Midbrain (tissue), 1 donor: ENCODE results near the gene ASGR1.
"Not testable (repeated sequence)": the region's sequence is repeated elsewhere in the genome, so short reads cannot be mapped to it uniquely, and the experiment has no call there.

ENCODE experiments used
- DNase-seq: peaks from one replicate; lab custom pipeline; 2025; lab: John Stamatoyannopoulos, UW

ASGR1 gene

GRCh38 chr17:7190276-7190917 lies 11.2 kb upstream of the ASGR1 start:
- DNase-seq, result no peak

GRCh38 chr17:7186241-7186640 lies 7.1 kb upstream of the ASGR1 start:
- DNase-seq, result no peak

- no peak for DNase-seq
Measured at GRCh38 chr17:7184647-7185046, 5.5 kb upstream of the ASGR1 start.

- DNase-seq, result peak; percentile 0
Measured at GRCh38 chr17:7184091-7184488, 4.9 kb upstream of the ASGR1 start.

- DNase-seq, result no peak
Measured at GRCh38 chr17:7183433-7184090, 4.4 kb upstream of the ASGR1 start.

GRCh38 chr17:7182101-7182500 lies 2.9 kb upstream of the ASGR1 start:
- not testable (repeated sequence) for DNase-seq

- DNase-seq, result no peak
Measured at GRCh38 chr17:7178973-7179316, 225 bp downstream of the ASGR1 start.

GRCh38 chr17:7177954-7178477 lies 1.2 kb downstream of the ASGR1 start:
- no peak for DNase-seq

GRCh38 chr17:7177191-7177953 lies 1.8 kb downstream of the ASGR1 start:
- DNase-seq, result peak; percentile 54

GRCh38 chr17:7176841-7177190 lies 2.4 kb downstream of the ASGR1 start:
- DNase-seq, result no peak

GRCh38 chr17:7176107-7176840 lies 2.9 kb downstream of the ASGR1 start:
- DNase-seq, result no peak

- no peak for DNase-seq
Measured at GRCh38 chr17:7175330-7175733, 3.8 kb downstream of the ASGR1 start.

GRCh38 chr17:7174603-7175326 lies 4.4 kb downstream of the ASGR1 start:
- no peak for DNase-seq

GRCh38 chr17:7173687-7174602 lies 5.2 kb downstream of the ASGR1 start:
- DNase-seq, result peak; percentile 10

- not testable (repeated sequence) for DNase-seq
Measured at GRCh38 chr17:7172522-7173191, 6.5 kb downstream of the ASGR1 start.

GRCh38 chr17:7169565-7169908 lies 9.6 kb downstream of the ASGR1 start:
- not testable (repeated sequence) for DNase-seq

- not testable (repeated sequence) for DNase-seq
Measured at GRCh38 chr17:7168841-7169564, 10.2 kb downstream of the ASGR1 start.

- DNase-seq, result no peak
Measured at GRCh38 chr17:7167832-7168231, 11.3 kb downstream of the ASGR1 start.

GRCh38 chr17:7166873-7167272 lies 12.3 kb downstream of the ASGR1 start:
- no peak for DNase-seq
